OCI-LY1 (cell line): Measurements from ENCODE around the gene CHCHD4.

Source experiments
- H2AFZ ChIP-seq: fragments of 200-600 bp; sonication (generic), shearing (Covaris generic); 2 replicates; pipeline ENCODE4 v1.6.0; 2014; ENCODE audit warnings: antibody characterized with exemption, mild to moderate bottlenecking, low read length
- H3F3A ChIP-seq: fragments of 200-600 bp; sonication (generic), shearing (Covaris generic); 2 replicates; pipeline ENCODE4 v1.6.0; 2014; ENCODE audit warnings: mild to moderate bottlenecking, antibody characterized with exemption, low read length, moderate library complexity; ENCODE audit not compliant: insufficient read depth
- H3K27ac ChIP-seq: fragments of 200-600 bp; sonication (generic); 2 replicates; pipeline ENCODE4 v1.5.1; 2014; ENCODE audit warnings: low read length, mixed run types, mild to moderate bottlenecking, low read depth; ENCODE audit not compliant: poor library complexity, severe bottlenecking
- H3K27me3 ChIP-seq: fragments of 200-600 bp; sonication (generic); 2 replicates; pipeline ENCODE4 v1.6.0; 2014; ENCODE audit warnings: antibody characterized with exemption, mild to moderate bottlenecking, low read length, moderate library complexity; ENCODE audit not compliant: insufficient read depth
- H3K36me3 ChIP-seq: fragments of 200-600 bp; sonication (generic); 2 replicates; pipeline ENCODE4 v1.6.1; 2014; ENCODE audit warnings: mild to moderate bottlenecking, antibody characterized with exemption, low read length, moderate library complexity, mixed read lengths; ENCODE audit not compliant: insufficient read depth
- H3K4me1 ChIP-seq: fragments of 200-600 bp; sonication (generic); 2 replicates; pipeline ENCODE4 v1.5.1; 2014; ENCODE audit warnings: mild to moderate bottlenecking, low read length, moderate library complexity; ENCODE audit not compliant: insufficient read depth, severe bottlenecking
- H3K4me2 ChIP-seq: fragments of 200-600 bp; sonication (generic), shearing (Covaris generic); 2 replicates; pipeline ENCODE4 v1.6.1; 2014; ENCODE audit warnings: low read length
- H3K4me3 ChIP-seq: fragments of 200-600 bp; sonication (generic); 2 replicates; pipeline ENCODE4 v1.5.1; 2014; ENCODE audit warnings: low read length, low read depth, mild to moderate bottlenecking, mixed read lengths; ENCODE audit not compliant: poor library complexity, severe bottlenecking
- H3K79me2 ChIP-seq: fragments of 200-600 bp; shearing (Covaris generic); 2 replicates; pipeline ENCODE4 v1.6.1; 2016; ENCODE audit warnings: mixed run types, low read length, mixed read lengths; ENCODE audit not compliant: insufficient read depth
- H3K9ac ChIP-seq: fragments of 200-600 bp; sonication (generic), shearing (Covaris generic); 2 replicates; pipeline ENCODE4 v1.6.1; 2014; ENCODE audit warnings: mild to moderate bottlenecking, low read length, mixed read lengths
- H3K9me2 ChIP-seq: fragments of 200-600 bp; sonication (generic), shearing (Covaris generic); 2 replicates; pipeline ENCODE4 v1.6.1; 2014; ENCODE audit warnings: low read depth, mild to moderate bottlenecking, low read length, mixed read lengths
- H3K9me3 ChIP-seq: fragments of 200-600 bp; shearing (Covaris generic); 2 replicates; pipeline ENCODE4 v1.6.1; 2014; ENCODE audit warnings: low read length, mixed read lengths
- H4K20me1 ChIP-seq: fragments of 200-600 bp; sonication (generic), shearing (Covaris generic); 2 replicates; pipeline ENCODE4 v1.6.0; 2016; ENCODE audit warnings: mild to moderate bottlenecking, low read length; ENCODE audit not compliant: insufficient read depth
- EZH2 ChIP-seq: fragments of 200-600 bp; sonication (generic), shearing (Covaris generic); IDR thresholded peaks from 2 replicates; pipeline ENCODE4 v1.8.0; 2017; ENCODE audit warnings: borderline replicate concordance, mixed run types, mild to moderate bottlenecking, antibody characterized with exemption, low read length, moderate library complexity, mixed read lengths
- TF ChIP-seq, protein P1 (sequence below): fragments of 200-600 bp; sonication (generic), shearing (Covaris generic); IDR thresholded peaks from 2 replicates; pipeline ENCODE4 v1.5.1; 2017; ENCODE audit warnings: mild to moderate bottlenecking, antibody characterized with exemption, low read length, moderate library complexity, mixed read lengths

The CHCHD4 gene

DNA sequence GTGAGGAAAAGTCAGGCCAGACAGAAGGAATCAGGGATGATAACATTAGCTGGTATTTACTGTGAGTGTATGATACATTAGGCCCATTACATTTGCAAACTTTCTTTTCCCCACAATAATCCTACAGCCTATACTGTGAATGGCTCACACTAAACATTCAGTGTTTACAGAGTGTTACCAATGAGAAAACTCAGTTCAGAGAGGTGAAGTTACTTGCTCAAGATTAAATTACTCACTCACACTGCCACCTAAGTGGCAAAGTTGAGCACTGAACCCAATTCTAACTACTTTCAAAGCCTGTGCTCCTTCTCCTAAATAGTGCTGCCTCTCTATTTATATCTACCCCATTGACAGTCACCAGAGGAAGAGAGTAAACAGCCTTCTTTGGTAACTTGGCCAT is 45.2 kb upstream of the CHCHD4 start:
- Histone ChIP-seq H3K27ac (no peak overlapping the region), H3K4me3 (no peak overlapping the region)

DNA sequence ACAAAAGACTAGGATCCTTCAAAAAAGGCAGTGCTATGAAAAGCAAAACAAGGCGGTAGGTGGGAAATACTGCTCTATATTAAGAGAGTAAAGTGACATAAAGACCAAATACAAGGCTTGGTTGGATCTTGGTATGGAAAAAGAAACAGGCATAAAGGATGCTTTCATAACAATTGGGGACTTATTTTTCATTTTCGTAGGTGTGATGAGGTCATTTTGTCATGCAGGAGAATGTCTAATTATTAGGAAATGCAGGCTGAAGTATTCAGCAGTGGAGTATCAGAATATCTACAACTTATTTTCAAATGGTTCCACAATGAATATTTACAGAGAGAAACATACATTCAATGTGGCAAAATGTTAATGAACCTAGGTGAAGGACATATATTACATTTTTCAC is 44.8 kb upstream of the CHCHD4 start:
- TF ChIP-seq, protein P1, sequence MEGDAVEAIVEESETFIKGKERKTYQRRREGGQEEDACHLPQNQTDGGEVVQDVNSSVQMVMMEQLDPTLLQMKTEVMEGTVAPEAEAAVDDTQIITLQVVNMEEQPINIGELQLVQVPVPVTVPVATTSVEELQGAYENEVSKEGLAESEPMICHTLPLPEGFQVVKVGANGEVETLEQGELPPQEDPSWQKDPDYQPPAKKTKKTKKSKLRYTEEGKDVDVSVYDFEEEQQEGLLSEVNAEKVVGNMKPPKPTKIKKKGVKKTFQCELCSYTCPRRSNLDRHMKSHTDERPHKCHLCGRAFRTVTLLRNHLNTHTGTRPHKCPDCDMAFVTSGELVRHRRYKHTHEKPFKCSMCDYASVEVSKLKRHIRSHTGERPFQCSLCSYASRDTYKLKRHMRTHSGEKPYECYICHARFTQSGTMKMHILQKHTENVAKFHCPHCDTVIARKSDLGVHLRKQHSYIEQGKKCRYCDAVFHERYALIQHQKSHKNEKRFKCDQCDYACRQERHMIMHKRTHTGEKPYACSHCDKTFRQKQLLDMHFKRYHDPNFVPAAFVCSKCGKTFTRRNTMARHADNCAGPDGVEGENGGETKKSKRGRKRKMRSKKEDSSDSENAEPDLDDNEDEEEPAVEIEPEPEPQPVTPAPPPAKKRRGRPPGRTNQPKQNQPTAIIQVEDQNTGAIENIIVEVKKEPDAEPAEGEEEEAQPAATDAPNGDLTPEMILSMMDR = no peak
- no peak for TF ChIP-seq EZH2
- H3K9me3 ChIP-seq = no peaks in the 10 kb centered on the region
- H3K27ac ChIP-seq = no peak overlapping the region

More for the DNA sequence above, 45.2 kb upstream of the CHCHD4 start:
- H3K4me1 ChIP-seq = peaks cover 7% of the 10 kb centered on the region
- H2AFZ ChIP-seq = no peak overlapping the region
- H3K79me2 ChIP-seq = 0 out of 2 replicates have a peak, but pooled peaks cover 7% of the 10 kb centered on the region
- no peaks in the 10 kb centered on the region for H3K9me2 ChIP-seq
- no peaks in the 10 kb centered on the region for H3K9me3 ChIP-seq
- no peaks in the 10 kb centered on the region for H3F3A ChIP-seq
- no peak overlapping the region for H3K4me2 ChIP-seq
- no peak overlapping the region for H3K9ac ChIP-seq
- H3K27me3 ChIP-seq = no peaks in the 10 kb centered on the region
- H3K36me3 ChIP-seq = peaks cover 81% of the 10 kb centered on the region
- no peaks in the 10 kb centered on the region for H4K20me1 ChIP-seq
- TF ChIP-seq, protein P1 = no peak
- TF ChIP-seq EZH2 = no peak

DNA sequence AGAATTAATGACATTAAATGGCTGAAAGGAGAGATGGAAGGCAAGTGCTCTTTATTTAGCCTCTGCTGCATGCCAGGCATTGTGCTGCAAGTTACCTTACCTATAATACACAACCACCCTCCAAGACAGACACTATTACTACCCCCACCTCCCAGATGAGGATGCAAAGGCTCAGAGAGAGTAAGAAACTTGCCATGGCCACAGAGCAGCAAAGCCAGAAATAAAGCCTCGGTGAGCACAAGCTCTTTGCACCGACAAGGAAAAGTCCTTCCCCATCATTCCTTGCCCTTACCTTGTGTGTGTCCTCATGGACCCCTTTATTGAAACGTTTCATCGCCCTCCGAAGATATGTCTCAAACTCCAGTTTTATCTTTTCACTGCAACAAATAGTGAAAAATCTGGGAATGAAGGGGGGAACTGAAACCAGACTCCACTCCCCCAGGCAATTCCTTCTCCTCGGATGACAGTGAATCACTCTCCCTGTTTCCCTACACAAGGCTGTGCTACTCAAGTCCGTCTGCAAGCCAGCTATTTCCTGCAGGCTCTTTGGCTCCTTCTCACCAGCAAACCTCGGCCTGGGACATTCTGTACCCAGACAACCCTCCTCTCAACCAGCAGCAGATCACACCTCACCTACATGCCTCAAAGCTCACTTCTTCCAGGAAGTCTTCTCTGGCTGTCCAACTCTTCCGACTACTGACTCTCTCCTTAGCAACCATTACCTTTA is 42.4 kb upstream of the CHCHD4 start:
- H3K9me3 ChIP-seq = peaks cover 3% of the 10 kb centered on the region; the same call in 1 of the 2 replicates

More for the DNA sequence above, 44.8 kb upstream of the CHCHD4 start:
- H3K36me3 ChIP-seq = peaks cover 86% of the 10 kb centered on the region
- H4K20me1 ChIP-seq = no peaks in the 10 kb centered on the region
- no peaks in the 10 kb centered on the region for H3K9me2 ChIP-seq
- H3F3A ChIP-seq = no peaks in the 10 kb centered on the region
- no peaks in the 10 kb centered on the region for H3K27me3 ChIP-seq
- peaks cover 3% of the 10 kb centered on the region for H3K4me1 ChIP-seq
- H3K4me3 ChIP-seq = no peak overlapping the region
- H2AFZ ChIP-seq = no peak overlapping the region
- H3K9ac ChIP-seq = no peak overlapping the region
- H3K4me2 ChIP-seq = no peak overlapping the region
- 0 out of 2 replicates have a peak, but pooled peaks cover 3% of the 10 kb centered on the region for H3K79me2 ChIP-seq

More for the DNA sequence above, 42.4 kb upstream of the CHCHD4 start:
- Histone ChIP-seq H3K36me3 (peaks cover 97% of the 10 kb centered on the region), H3K4me2 (no peak overlapping the region), H4K20me1 (no peaks in the 10 kb centered on the region), H3K4me3 (no peak overlapping the region), H3K27ac (no peak overlapping the region), H3K9me2 (no peaks in the 10 kb centered on the region), H3K79me2 (no peaks in the 10 kb centered on the region), H3K27me3 (no peaks in the 10 kb centered on the region), H3K9ac (no peak overlapping the region), H3F3A (no peaks in the 10 kb centered on the region), H3K4me1 (no peaks in the 10 kb centered on the region), H2AFZ (no peak overlapping the region)
- TF ChIP-seq, protein P1 = no peak
- TF ChIP-seq EZH2 = no peak
